PC-9 (cell line): Measurements from ENCODE around the gene CLDN22. TPM values are rescaled to one million over a fixed set of nuclear protein-coding genes. Genes with fewer than 3 reads are reported as not detected.

Experiments
- BruUV-seq: library from RNA; stranded (reverse); fragments of 400-500 nt; replicated peaks from 2 replicates; lab custom pipeline; 2021; lab: Mats Ljungman, UMichigan
- CTCF ChIA-PET: fragments of 300-600 bp; sonication (Branson Sonifier 250); formaldehyde crosslinking; loops from one replicate; lab custom pipeline; 2022; ENCODE audit warnings: antibody characterized with exemption; lab: Charles Lee
- POLR2A ChIA-PET: fragments of 300-600 bp; sonication (Branson Sonifier 250); formaldehyde crosslinking; loops from one replicate; lab custom pipeline; 2022; ENCODE audit warnings: antibody characterized with exemption; ENCODE audit not compliant: unreplicated experiment; lab: Charles Lee
- DNase-seq, 2 experiments: peaks; one replicate each; pipeline versions ENCODE4 v3.0.0 to v3.0.0-alpha.2; 2015 to 2022; ENCODE audit warnings: mixed read lengths in 1 of 2
- H2AFZ ChIP-seq: fragments of 200-600 bp; sonication (generic); 2 replicates; pipeline ENCODE4 v1.8.1; 2017; ENCODE audit warnings: antibody characterized with exemption
- H3F3A ChIP-seq: fragments of 200-600 bp; sonication (generic); 2 replicates; pipeline ENCODE4 v1.8.1; 2017; ENCODE audit warnings: antibody characterized with exemption, mild to moderate bottlenecking, low read depth; ENCODE audit not compliant: insufficient read depth
- H3K27ac ChIP-seq: fragments of 200-600 bp; sonication (generic); 2 replicates; pipeline ENCODE4 v1.6.1; 2016; ENCODE audit warnings: mixed run types
- H3K27me3 ChIP-seq: fragments of 200-600 bp; sonication (generic); 2 replicates; pipeline ENCODE4 v1.6.1; 2016; ENCODE audit warnings: low read depth, mixed run types; ENCODE audit not compliant: insufficient read depth
- H3K36me3 ChIP-seq: fragments of 200-600 bp; sonication (generic); 2 replicates; pipeline ENCODE4 v1.6.1; 2016; ENCODE audit warnings: low read depth, mixed run types
- H3K4me1 ChIP-seq: fragments of 200-600 bp; sonication (generic); replicated peaks from 2 replicates; pipeline ENCODE4 v1.6.1; 2016; ENCODE audit warnings: mixed run types; ENCODE audit not compliant: insufficient read depth
- H3K4me2 ChIP-seq: fragments of 200-600 bp; sonication (generic); 2 replicates; pipeline ENCODE4 v1.6.1; 2017; ENCODE audit warnings: mixed run types
- H3K4me3 ChIP-seq: fragments of 200-600 bp; sonication (generic); 2 replicates; pipeline ENCODE4 v1.6.1; 2016; ENCODE audit warnings: mixed run types
- H3K79me2 ChIP-seq: fragments of 200-600 bp; sonication (generic); 2 replicates; pipeline ENCODE4 v1.6.1; 2017; ENCODE audit warnings: low read depth, mixed run types
- H3K9me2 ChIP-seq: fragments of 200-600 bp; sonication (generic); 2 replicates; pipeline ENCODE4 v1.8.1; 2017; ENCODE audit warnings: mild to moderate bottlenecking; ENCODE audit not compliant: insufficient read depth
- H3K9me3 ChIP-seq: fragments of 200-600 bp; sonication (generic); 2 replicates; pipeline ENCODE4 v1.8.1; 2016; ENCODE audit warnings: low read depth; ENCODE audit not compliant: insufficient read depth
- H4K20me1 ChIP-seq: fragments of 200-600 bp; sonication (generic); 2 replicates; pipeline ENCODE4 v1.8.1; 2017; ENCODE audit not compliant: insufficient read depth
- EZH2 ChIP-seq: fragments of 200-600 bp; sonication (generic); IDR thresholded peaks from 2 replicates; pipeline ENCODE4 v1.8.0; 2017; ENCODE audit warnings: antibody characterized with exemption, low read depth
- intact Hi-C: fragments of 100-400 bp; cut with micrococcal nuclease; formaldehyde crosslinking; loops from one replicate; pipeline ENCODE4 v1.10.0; 2022; ENCODE audit not compliant: unreplicated experiment
- total RNA-seq: library from RNA; stranded (reverse); gene quantifications from 2 replicates; pipeline ENCODE4 v1.2.3, GENCODE V29; 2021
- TF ChIP-seq, protein P1 (sequence below): fragments of 200-600 bp; sonication (generic); conservative IDR thresholded peaks from 2 replicates; pipeline ENCODE4 v1.6.1; 2017; ENCODE audit warnings: mixed run types, antibody characterized with exemption, mild to moderate bottlenecking, moderate library complexity

The CLDN22 gene
- total RNA-seq, 1 experiment from 2014 or later = not detected

DNA sequence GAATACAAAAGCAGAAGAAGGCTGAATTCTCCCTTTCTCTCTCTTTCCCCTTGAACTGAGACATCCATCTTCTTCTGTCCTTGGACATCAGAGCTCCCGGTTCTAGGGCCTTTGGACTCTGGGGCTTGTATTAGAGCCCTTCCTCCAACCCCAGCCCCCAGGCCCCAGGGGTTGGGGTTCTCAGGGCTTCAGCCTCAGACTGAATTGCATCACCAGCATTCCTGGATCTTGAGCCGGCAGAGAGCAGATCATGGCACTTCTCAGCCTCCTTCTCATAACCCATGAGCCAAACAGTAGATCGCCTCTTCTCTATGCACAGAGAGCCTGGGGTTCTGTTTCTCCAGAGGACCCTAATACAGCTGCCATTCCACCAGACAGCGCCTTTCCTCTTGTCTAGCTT, 27.5 kb upstream of the CLDN22 start:
- no peaks in the 10 kb centered on the region for H3K27me3 ChIP-seq
- H3K9me3 ChIP-seq = no peaks in the 10 kb centered on the region
- H3K27ac ChIP-seq = no peak overlapping the region
- POLR2A ChIA-PET = no interaction called here
- BruUV-seq = no TSS peak
- CTCF ChIA-PET = no interaction called here
- H3K4me1 ChIP-seq = no peaks in the 10 kb centered on the region
- no peak overlapping the region for H3K4me2 ChIP-seq
- H3F3A ChIP-seq = no peaks in the 10 kb centered on the region
- DNase-seq = no peak
- TF ChIP-seq EZH2 = no peak
- TF ChIP-seq, protein P1, sequence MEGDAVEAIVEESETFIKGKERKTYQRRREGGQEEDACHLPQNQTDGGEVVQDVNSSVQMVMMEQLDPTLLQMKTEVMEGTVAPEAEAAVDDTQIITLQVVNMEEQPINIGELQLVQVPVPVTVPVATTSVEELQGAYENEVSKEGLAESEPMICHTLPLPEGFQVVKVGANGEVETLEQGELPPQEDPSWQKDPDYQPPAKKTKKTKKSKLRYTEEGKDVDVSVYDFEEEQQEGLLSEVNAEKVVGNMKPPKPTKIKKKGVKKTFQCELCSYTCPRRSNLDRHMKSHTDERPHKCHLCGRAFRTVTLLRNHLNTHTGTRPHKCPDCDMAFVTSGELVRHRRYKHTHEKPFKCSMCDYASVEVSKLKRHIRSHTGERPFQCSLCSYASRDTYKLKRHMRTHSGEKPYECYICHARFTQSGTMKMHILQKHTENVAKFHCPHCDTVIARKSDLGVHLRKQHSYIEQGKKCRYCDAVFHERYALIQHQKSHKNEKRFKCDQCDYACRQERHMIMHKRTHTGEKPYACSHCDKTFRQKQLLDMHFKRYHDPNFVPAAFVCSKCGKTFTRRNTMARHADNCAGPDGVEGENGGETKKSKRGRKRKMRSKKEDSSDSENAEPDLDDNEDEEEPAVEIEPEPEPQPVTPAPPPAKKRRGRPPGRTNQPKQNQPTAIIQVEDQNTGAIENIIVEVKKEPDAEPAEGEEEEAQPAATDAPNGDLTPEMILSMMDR = no peak
- no peaks in the 10 kb centered on the region for H3K9me2 ChIP-seq
- no peak overlapping the region for H2AFZ ChIP-seq
- intact Hi-C loops = no loop called here
- H3K79me2 ChIP-seq = no peaks in the 10 kb centered on the region
- no peaks in the 10 kb centered on the region for H3K36me3 ChIP-seq
- no peaks in the 10 kb centered on the region for H4K20me1 ChIP-seq
- H3K4me3 ChIP-seq = no peak overlapping the region

DNA sequence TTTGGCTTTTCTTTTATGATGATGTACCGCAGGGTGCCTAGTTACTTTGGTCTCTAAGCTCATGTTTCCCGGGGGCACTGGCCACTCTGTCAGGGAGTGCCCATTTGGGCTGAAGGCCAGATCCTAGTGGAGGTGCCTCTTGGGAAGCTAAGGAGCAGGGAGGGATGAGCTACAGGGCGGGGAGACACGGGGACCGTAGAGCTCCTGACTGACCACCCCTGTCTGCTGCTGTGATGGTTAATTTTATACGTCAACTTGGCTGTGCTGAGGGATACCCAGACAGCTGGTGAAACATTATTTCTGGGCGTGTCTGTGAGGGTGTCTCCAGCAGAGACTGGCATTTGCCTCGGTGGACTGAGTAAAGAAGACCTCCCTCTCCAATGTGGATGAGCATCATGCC, 27.1 kb upstream of the CLDN22 start:
- Histone ChIP-seq H3K27me3 (no peaks in the 10 kb centered on the region), H2AFZ (no peak overlapping the region), H3F3A (no peaks in the 10 kb centered on the region), H3K79me2 (no peaks in the 10 kb centered on the region), H3K9me3 (no peaks in the 10 kb centered on the region), H3K4me2 (no peak overlapping the region), H3K4me3 (no peak overlapping the region), H4K20me1 (no peaks in the 10 kb centered on the region), H3K9me2 (no peaks in the 10 kb centered on the region), H3K4me1 (no peaks in the 10 kb centered on the region), H3K27ac (no peak overlapping the region), H3K36me3 (no peaks in the 10 kb centered on the region)
- intact Hi-C loops = no loop called here
- TF ChIP-seq, protein P1 = no peak
- no peak for TF ChIP-seq EZH2
- POLR2A ChIA-PET = no interaction called here
- no peak for DNase-seq
- CTCF ChIA-PET = interaction anchor here (0.6 kb wide), 1 partner anchor 18 kb away, joined by 4 read pairs; no protein-coding TSS in a partner anchor
- BruUV-seq = no TSS peak

GRCh38 chr4:183345261-183345660, 25.2 kb upstream of the CLDN22 start:
- ChIA-PET POLR2A (no interaction called here), CTCF (no interaction called here)
- no peak overlapping the region for H3K4me2 ChIP-seq
- no peak overlapping the region for H2AFZ ChIP-seq
- DNase-seq = no peak
- no peak overlapping the region for H3K27ac ChIP-seq
- H3K4me3 ChIP-seq = no peak overlapping the region
- H3K9me2 ChIP-seq = no peaks in the 10 kb centered on the region
- TF ChIP-seq, protein P1 = no peak
- TF ChIP-seq EZH2 = no peak
- no peaks in the 10 kb centered on the region for H3K79me2 ChIP-seq
- H3F3A ChIP-seq = no peaks in the 10 kb centered on the region
- no peaks in the 10 kb centered on the region for H3K36me3 ChIP-seq
- BruUV-seq = no TSS peak
- no peaks in the 10 kb centered on the region for H3K27me3 ChIP-seq
- H4K20me1 ChIP-seq = no peaks in the 10 kb centered on the region
- no peaks in the 10 kb centered on the region for H3K9me3 ChIP-seq
- H3K4me1 ChIP-seq = no peaks in the 10 kb centered on the region
- intact Hi-C loops = no loop called here
